ENCODE data around the gene PTPN14.

PTPN14 gene

DNA sequence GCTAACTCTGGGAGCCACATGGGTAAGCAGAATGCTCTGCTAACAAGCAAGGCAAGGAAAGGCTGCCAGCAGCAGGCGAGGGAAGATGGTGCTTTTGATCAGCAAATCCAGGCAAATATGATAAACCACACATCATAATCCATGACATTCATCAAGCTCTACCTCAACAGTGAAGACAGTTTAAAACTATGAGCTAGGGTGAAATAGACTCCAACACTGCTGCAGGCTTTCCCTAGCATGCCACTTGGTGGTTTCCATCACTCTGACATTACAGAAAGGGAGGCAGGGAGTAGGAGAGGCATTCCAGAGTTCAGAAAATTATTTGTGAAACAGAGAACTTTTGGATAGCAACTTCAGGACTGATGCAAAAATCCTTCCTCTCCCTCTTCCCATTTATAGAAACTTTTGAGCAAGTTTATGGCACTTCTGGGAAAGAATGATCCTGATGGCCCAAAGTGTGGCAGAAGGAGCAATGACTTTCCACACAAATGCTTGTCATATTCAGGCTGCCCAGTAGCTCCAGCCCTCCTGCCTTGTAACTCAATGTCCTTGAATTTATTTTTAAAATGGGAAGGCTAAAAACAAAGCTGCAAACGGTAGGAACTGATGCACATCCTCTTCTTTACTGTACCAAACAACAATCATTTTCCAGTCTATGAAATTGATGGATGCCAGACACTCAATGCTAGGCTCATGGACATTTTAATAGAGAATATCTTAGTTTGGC, 199.7 kb downstream of the PTPN14 start:
- TF ChIP-seq ZFX (IDR thresholded peaks at IDR 0.05; ENCODE audit: borderline replicate concordance), result no peak
- TF ChIP-seq, protein P1, sequence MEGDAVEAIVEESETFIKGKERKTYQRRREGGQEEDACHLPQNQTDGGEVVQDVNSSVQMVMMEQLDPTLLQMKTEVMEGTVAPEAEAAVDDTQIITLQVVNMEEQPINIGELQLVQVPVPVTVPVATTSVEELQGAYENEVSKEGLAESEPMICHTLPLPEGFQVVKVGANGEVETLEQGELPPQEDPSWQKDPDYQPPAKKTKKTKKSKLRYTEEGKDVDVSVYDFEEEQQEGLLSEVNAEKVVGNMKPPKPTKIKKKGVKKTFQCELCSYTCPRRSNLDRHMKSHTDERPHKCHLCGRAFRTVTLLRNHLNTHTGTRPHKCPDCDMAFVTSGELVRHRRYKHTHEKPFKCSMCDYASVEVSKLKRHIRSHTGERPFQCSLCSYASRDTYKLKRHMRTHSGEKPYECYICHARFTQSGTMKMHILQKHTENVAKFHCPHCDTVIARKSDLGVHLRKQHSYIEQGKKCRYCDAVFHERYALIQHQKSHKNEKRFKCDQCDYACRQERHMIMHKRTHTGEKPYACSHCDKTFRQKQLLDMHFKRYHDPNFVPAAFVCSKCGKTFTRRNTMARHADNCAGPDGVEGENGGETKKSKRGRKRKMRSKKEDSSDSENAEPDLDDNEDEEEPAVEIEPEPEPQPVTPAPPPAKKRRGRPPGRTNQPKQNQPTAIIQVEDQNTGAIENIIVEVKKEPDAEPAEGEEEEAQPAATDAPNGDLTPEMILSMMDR (IDR thresholded peaks at IDR 0.05), result no peak
- no peak overlapping the region for H3K27ac ChIP-seq

DNA sequence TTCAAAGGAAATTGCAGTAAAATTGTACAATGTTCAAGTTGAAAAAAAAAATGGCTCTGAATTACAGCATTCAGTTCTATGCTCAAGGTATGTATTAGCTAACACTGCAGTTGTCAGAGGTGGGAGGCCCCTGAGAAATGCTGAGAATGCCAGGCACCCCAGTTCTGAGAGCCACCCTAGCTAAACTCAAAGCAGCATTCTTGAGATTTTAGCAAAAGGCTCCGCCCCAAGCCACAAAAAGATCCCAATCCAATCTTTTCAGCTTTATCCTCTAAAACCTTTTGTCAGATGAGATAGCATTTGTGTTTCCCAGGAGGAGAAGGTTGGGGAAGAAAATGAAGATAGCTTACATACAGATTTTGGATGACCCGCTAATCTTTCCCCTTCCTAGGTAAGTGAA, 201.6 kb downstream of the PTPN14 start:
- H3K27ac ChIP-seq, result no peak overlapping the region
- no peak for TF ChIP-seq ZFX (IDR thresholded peaks at IDR 0.05; ENCODE audit: borderline replicate concordance)
- TF ChIP-seq, protein P1 (IDR thresholded peaks at IDR 0.05), result no peak

DNA sequence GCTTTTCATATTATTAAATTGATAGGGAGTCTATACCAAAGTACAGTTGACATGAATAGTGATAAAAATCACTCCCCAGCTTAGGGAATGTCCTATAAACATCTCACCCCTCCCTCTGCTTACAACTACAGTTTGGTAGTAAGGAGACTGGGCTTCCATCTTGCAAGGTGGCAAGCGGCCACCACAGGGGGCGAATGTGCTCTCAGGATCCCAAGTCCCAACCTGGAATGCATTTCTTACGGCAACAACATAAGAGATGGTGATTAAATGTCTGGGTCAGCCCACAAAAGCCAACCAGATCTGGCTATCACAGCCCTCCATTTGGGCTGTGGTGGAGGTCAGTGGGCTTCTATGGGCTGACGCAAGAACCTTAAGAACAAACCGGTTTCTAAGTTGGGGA, 202.4 kb downstream of the PTPN14 start:
- no peak overlapping the region for H3K27ac ChIP-seq
- no peak for TF ChIP-seq ZFX (IDR thresholded peaks at IDR 0.05; ENCODE audit: borderline replicate concordance)
- TF ChIP-seq, protein P1 (IDR thresholded peaks at IDR 0.05), result no peak

- H3K27ac ChIP-seq, result no peak overlapping the region
- no peak for TF ChIP-seq ZFX (IDR thresholded peaks at IDR 0.05; ENCODE audit: borderline replicate concordance)
- TF ChIP-seq, protein P1 (IDR thresholded peaks at IDR 0.05), result no peak
Measured at GRCh38 chr1:214344897-214345296, 206.5 kb downstream of the PTPN14 start.

- no peak for TF ChIP-seq ZFX (IDR thresholded peaks at IDR 0.05; ENCODE audit: borderline replicate concordance)
- TF ChIP-seq, protein P1 (IDR thresholded peaks at IDR 0.05), result no peak
- no peak overlapping the region for H3K27ac ChIP-seq
Measured at GRCh38 chr1:214342525-214342924, 208.9 kb downstream of the PTPN14 start.

DNA sequence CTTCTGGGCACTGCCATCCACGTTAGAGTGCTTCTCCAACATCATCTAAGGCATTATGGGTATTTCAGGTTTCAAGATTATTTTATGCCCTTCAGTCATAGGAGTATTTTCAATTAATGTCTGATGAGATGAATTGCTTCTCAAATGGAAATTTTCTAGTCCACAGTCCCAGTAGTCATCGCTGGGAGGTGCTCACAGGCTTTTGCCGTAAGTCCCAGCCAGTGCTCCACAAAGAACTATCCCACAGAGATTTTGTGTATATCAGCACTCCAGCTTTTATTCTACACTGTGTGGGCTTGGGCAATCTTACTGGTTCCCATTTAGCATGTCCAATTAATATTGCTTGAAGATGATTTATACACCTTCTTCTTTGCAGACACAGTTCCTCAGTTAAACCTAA, 209.5 kb downstream of the PTPN14 start:
- no peak for TF ChIP-seq ZFX (IDR thresholded peaks at IDR 0.05; ENCODE audit: borderline replicate concordance)
- TF ChIP-seq, protein P1 (IDR thresholded peaks at IDR 0.05), result peak; percentile 18; the same call in 1 of the 2 replicates
- no peak overlapping the region for H3K27ac ChIP-seq

DNA sequence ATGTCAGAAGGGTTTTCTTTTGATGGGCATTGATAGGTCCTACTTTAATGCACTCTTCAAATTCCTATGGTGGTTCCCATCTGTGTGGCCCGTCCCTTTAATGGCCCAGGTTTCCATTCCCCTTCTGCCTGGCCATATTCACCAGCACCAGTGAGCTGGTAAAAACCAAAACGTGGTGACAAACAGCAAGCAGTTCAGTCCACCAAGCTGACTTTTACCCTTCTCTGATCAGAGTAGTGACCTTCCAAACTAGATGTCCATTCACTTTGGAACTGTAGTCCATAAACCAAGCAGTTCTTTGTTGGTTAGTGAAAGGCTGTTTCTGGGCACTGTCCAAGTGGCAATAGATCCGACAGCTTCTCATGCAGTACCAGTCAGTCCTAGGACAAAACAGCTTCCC, 209.9 kb downstream of the PTPN14 start:
- TF ChIP-seq, protein P1 (IDR thresholded peaks at IDR 0.05), result no peak
- no peak for TF ChIP-seq ZFX (IDR thresholded peaks at IDR 0.05; ENCODE audit: borderline replicate concordance)
- H3K27ac ChIP-seq, result no peak overlapping the region

All from 22Rv1 (cell line).